HL-60 (cell line): ENCODE measurements around the gene SIAE.

Experiments used
- GABPA ChIP-seq: IDR thresholded peaks from 2 replicates; pipeline ENCODE4 v1.6.1; 2012; ENCODE audit warnings: low read depth
- POLR2AphosphoS5 ChIP-seq: IDR thresholded peaks from 2 replicates; pipeline ENCODE4 v1.6.1; 2012; ENCODE audit warnings: low read depth
- TF ChIP-seq, protein P1 (sequence below): IDR thresholded peaks from one replicate; pipeline ENCODE4 v1.5.1; 2011; ENCODE audit warnings: low read length, control low read depth, inconsistent platforms; ENCODE audit not compliant: insufficient read depth

DNA sequence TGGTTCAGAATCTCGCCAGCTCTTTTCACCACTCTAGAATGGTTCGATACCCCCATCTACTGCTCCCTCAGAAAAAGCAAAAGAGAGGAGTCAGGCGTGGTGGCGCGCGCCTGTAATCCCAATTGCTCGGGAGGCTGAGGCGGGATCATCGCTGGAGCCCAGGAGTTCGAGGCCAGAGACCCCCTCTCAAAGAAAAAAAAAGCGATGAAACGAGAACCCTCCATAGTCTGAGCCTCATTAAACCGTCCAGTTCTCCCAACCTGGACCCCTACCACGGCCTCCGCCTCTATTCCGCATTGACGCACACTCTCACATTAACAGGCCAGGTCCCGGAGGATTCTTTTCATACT, 604 bp upstream of the SIAE start:
- TF ChIP-seq GABPA (no peak), POLR2AphosphoS5 (no peak)
- TF ChIP-seq, protein P1, sequence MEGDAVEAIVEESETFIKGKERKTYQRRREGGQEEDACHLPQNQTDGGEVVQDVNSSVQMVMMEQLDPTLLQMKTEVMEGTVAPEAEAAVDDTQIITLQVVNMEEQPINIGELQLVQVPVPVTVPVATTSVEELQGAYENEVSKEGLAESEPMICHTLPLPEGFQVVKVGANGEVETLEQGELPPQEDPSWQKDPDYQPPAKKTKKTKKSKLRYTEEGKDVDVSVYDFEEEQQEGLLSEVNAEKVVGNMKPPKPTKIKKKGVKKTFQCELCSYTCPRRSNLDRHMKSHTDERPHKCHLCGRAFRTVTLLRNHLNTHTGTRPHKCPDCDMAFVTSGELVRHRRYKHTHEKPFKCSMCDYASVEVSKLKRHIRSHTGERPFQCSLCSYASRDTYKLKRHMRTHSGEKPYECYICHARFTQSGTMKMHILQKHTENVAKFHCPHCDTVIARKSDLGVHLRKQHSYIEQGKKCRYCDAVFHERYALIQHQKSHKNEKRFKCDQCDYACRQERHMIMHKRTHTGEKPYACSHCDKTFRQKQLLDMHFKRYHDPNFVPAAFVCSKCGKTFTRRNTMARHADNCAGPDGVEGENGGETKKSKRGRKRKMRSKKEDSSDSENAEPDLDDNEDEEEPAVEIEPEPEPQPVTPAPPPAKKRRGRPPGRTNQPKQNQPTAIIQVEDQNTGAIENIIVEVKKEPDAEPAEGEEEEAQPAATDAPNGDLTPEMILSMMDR, result no peak
